Measurements from ENCODE around the gene BATF3. TPM values are rescaled to one million over a fixed set of nuclear protein-coding genes. Genes with fewer than 3 reads are reported as not detected.
"Not testable (repeated sequence)": the region's sequence is repeated elsewhere in the genome, so short reads cannot be mapped to it uniquely, and the experiment has no call there.

The BATF3 gene, protein sequence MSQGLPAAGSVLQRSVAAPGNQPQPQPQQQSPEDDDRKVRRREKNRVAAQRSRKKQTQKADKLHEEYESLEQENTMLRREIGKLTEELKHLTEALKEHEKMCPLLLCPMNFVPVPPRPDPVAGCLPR
- 1 to 10 TPM; 1.1 to 2.0 (median 1.6) TPM for polyA plus RNA-seq (ENCODE audit: insufficient read length in 3 of 3)

DNA sequence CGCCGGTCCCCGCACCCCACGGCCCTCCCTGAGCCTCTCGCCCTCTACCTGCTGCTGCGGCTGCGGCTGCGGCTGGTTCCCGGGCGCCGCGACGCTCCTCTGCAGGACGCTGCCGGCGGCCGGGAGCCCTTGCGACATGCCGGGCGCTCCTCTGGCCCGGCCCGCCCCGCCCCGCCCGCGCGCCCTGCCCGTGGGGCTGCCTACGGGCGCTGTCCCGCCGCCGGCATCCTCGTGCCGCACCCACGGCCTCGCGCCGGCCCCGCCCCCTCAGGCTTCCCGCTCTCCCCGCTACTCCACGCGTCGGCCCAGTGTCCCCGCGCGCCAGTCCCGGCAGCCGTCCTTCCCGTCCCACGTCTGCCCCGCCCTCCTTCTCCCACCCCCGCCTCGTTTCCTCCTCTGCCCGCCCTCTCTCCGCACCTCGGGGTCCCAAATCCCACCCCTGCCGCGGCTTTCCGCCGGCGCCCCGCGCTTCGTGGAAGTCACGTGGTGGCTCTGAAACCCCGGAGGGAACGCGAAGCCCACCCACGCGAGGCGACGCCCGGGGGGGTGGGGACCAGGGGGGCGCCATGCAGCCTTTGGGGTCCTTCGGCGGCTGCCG lies at the start of gene BATF3:
Gene BATF3 (minus strand): TSS at position 216 of the 598 bp plus-strand sequence. CDS start 78 bp downstream, at position 138.
- DNase-seq (ENCODE audit: low read depth in 3 of 3, low spot score in 2 of 3): peak in 1 of 3 donors; percentile 19

DNA sequence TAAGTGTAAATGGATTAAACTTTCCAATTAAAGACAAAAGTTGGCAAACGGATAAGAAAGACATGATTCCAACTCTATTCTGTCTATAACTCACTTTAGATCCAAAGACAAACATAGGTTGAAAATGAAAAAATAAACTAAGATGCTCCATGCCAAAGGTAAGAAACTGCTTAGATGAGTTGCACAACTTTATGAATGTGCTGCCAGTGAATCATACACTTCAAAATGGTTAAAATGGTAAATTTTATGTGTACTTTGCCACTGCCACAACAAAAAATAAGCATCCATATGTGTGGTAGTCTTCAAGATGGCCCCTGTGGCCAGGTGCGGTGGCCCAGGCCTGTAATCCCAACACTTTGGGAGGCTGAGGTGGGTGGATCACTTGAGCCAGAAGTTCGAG lies 46.9 kb upstream of the BATF3 start:
- no peak for DNase-seq (ENCODE audit: low read depth in 3 of 3, low spot score in 2 of 3)

DNA sequence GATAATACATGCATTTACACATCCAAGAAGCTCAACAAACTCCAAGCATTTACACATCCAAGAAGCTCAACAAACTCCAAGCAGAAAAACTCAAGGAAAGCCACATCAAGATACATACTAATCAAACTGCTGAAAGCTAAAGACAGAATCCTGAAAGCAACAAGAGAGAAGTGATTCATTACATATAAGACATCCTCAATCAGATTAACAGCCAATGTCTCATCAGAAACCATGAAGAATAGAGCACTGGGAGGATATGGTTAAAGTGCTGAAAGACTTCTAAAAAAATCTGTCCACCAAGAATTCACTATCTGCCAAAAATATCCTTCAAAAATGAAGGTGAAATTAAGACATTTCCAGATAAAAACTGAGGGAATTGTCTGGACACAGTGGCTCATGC lies 45.7 kb upstream of the BATF3 start:
- no peak for DNase-seq (ENCODE audit: low read depth in 3 of 3, low spot score in 2 of 3)

DNA sequence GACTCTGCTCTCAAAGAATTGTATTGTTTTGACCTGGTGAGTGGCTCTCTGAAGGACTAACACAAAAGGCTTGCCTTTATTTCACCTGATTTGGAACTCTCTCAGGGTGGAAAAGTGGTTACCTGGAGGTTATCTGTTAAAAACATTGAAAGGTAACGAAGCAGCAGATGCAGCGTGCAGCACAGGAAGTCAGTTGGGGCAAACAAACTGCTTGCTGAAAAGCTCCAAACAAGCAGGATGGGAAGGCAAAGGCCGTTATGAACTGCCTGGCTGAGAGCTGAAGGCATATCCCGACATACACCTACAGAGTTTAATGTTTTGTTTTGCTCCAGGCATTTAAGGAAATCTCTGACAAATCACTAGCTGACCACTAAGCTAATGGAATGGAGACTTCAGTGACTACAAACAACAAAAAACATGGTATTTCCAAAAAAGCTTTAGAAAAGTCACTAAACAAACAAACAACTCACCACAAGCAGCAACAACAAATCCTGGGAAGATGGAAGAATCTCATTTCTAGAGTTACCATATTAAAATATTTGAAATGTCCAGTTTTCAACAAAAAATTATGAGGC lies 44.3 kb upstream of the BATF3 start:
- no peak for DNase-seq (ENCODE audit: low read depth in 3 of 3, low spot score in 2 of 3)

DNA sequence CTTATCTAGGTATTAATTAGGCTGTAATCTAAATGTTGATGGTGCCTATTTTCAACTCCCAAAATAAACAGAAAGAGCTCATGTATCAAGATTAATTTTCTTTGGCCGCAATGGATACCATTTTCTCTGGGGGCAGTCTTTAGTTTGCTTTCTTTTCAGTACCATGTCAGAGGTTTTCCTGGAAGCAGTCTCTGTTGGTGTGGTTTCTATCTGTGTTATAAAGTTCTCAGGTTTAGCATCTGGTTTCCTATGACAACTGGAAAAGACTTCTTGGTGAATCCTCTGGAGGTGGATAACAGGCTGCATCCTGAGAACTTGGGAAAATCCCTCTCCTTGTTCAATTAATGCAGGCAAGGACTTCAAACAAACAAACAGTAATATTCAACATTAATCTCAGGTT lies 38.7 kb upstream of the BATF3 start:
- no peak for DNase-seq (ENCODE audit: low read depth in 3 of 3, low spot score in 2 of 3)

DNA sequence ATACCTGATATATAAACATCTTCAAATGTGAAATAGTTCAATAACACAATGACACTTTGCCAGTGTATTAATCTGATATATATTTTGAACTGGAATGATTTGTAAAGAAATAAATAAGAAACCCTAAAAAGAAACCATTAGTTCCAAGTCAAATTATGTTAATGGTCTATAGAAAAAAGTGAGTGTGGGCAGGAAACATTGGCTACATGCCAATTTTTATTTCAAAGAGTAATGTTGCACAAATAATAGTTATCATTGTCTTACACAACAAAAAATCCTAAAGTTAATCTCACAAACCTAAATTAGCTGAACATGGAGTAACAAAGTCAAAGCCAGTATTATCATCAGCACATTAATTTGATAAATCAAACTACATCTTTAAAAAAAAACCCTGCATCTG lies 37.9 kb upstream of the BATF3 start:
- DNase-seq (ENCODE audit: low read depth in 3 of 3, low spot score in 2 of 3): no peak

DNA sequence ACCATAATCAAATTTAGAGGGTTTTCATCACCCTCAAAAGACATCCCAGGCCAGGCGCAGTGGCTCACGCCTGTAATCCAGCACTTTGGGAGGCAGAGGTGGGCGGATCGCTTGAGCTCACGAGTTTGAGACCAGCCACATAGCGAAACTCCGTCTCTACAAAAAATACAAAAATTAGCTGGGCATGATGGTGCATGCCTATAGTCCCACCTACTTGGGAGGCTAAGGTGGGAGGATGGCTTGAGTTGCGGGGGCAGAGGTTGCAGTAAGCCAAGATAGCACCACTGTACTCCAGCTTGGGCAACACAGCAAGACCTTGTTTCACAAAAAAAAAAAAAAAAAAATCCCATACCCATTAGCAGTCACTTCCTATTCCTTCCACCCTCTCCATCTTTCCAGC lies 33.5 kb upstream of the BATF3 start:
- no peak for DNase-seq (ENCODE audit: low read depth in 3 of 3, low spot score in 2 of 3)

DNA sequence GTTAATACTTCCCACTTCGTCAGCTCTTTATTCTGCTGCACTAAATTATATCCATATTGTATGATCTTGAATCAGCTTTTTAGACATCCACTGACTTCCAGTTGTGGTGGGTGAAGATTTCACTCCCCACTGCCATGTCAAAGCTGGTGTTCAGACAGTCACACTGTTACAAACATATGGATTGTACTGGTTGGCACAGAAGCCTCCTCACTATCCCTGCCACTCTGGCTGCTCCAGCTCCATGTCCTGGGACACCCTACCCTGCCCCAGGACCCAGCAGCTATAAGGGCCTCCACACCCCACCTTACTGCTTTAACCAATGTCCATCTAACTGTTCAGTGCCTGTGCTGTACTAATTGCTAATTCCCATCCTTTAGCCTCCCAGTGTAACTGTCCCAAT lies 32.0 kb upstream of the BATF3 start:
- no peak for DNase-seq (ENCODE audit: low read depth in 3 of 3, low spot score in 2 of 3)

DNA sequence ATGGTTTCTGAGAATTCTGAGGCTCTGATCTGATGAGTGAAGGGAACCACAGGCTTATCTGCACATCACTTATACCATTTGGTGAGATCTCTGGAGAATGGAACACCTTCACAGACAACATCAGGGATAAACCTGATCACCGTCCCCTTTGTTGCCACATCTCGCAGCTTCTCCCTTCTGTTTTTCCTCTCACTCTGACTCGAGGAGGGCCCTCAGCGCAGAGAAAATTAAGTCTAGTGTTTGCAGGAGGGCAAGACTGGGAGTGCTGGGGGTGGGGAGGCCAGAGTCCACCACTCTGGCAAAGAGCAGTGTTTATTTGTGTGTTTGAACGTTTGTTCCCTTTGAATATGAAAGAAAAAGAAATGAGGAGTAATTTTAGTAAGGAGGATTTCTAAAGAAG lies 29.0 kb upstream of the BATF3 start:
- no peak for DNase-seq (ENCODE audit: low read depth in 3 of 3, low spot score in 2 of 3)

DNA sequence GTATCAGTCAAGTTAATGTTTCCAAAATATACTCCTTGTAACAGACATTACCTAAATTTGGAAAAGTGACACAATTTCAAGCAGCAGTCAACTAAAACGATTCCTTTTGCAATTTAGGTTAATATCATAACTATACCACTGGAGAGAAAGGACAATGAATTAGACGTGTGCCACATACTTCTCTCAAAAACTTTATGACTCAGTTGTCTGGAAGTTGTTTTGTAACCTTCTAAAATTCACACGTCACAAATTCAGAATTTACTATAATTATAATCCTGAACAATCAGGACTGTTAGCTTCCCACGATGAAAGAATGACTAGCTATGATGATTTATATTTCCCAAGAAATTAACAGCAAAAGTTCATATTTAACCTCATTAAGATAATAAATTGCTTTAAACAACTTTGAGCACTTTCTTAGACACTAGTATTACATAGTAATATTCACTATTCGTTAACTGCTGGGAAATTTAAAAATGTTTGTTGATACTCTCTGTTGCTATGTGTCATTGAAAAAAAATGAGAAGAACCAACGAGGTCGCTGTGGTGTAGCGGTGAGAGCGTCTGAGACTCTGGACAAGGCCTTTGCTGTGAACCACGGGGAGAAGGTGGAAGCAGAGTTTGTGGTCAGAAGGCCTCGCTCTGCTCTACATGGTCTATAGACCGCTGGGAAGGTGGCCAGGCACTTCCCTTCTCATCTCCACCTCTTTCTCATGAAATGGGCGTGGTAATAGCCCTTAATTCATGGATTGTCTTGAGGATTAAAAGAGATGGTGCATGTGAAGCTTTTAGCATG lies 27.9 kb upstream of the BATF3 start:
- no peak for DNase-seq (ENCODE audit: low read depth in 3 of 3, low spot score in 2 of 3)

DNA sequence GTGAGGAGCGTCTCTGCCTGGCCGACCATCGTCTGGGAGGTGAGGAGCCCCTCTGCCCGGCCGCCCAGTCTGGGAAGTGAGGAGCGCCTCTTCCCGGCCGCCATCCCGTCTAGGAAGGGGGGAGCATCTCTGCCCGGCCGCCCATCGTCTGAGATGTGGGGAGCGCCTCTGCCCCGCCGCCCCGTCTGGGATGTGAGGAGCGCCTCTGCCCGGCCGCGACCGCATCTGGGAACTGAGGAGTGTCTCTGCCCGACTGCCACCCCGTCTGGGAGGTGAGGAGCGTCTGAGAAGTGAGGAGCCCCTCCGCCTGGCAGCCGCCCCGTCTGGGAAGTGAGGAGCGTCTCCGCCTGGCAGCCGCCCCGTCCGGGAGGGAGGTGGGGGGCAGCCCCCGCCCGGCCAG lies 25.0 kb upstream of the BATF3 start:
- DNase-seq (ENCODE audit: low read depth in 3 of 3, low spot score in 2 of 3): not testable (repeated sequence)

DNA sequence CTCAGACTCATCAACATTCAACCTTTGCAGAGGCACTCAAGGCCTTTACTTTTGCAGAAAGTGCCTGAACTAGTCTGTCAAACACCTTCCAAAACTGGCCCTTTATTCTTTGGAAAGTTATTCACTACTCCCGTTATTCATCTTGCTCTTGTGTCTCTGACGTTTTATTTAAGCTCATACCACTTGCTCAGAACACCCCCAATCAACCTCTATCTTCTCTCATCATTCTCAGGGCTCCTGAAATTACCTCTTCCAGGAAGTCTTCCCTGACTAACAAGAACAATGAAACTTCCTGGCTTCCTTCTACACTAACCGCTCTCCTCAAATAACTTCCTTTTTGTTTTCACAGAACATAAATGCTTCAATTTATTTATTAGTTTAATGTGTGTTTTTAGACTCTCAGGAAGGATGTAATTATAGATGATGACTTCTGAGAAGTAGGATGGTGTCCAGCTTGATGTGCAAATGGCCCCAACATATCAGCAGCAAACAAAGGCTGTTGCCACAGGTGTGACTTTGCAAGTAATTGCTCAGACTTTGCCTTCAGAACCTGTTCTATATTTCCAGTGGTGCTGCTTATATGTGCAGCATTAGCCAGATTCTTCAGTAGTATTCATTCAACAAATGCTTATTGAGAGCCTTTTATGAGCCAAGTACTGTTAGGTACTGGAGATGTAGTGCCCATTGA lies 22.8 kb upstream of the BATF3 start:
- DNase-seq (ENCODE audit: low read depth in 3 of 3, low spot score in 2 of 3): no peak

DNA sequence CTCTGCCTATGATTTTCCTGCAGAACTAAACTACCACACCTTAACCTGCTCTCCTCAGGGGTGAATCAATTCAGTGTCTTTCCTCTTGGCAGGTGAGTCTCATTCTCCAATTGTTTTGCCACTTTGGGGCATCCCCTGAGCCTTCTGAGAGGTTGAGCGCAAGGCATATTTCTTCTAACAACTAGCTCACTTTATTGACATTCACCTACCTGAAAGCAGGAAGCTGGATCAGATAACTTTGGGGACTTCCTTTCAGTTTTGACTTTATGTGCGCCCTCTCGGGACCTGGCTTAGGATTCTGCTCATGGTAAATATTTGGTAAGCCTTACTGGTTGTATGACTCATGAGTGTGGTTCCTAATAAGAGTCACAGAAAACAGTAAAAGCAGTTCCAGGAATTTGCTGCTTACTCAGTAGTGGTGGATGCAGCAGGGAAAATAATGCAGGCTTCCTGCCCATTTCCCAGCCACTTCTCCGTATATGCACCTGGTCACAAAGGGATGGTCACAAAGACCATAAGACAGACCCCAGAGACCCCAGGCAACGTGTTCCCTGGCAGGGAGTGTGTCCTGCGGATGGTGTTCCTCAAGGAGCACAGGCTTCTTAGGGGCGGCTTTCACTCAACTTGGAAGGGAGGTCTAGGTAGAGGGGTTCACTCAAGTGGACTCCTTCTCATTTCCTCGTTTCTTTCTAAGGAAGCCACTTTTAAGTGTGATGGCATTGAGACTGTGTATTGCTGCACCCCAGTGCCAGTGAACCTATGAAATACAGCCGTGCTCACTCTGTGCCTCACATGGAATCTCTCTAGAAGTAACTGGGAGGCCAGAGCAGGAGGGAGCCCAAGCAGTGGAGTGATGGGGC lies 22.0 kb upstream of the BATF3 start:
- DNase-seq (ENCODE audit: low read depth in 3 of 3, low spot score in 2 of 3): no peak

DNA sequence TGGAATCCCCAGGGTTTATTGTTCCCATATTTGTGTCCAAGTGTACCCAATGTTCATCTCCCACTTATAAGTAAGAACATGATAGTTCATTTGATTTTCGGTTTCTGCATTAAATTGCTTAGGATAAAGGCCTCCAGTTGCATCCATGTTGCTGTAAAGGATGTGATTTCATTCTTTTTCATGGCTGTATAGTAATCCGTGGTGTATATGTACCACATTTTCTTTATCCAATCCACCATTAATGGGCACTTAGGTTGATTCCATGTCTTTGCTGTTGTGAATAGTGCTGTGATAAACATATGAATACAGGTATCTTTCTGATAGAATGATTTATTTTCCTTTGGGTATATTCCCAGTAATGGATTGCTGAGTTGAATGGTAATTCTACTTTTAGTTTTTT lies 20.0 kb upstream of the BATF3 start:
- no peak for DNase-seq (ENCODE audit: low read depth in 3 of 3, low spot score in 2 of 3)

DNA sequence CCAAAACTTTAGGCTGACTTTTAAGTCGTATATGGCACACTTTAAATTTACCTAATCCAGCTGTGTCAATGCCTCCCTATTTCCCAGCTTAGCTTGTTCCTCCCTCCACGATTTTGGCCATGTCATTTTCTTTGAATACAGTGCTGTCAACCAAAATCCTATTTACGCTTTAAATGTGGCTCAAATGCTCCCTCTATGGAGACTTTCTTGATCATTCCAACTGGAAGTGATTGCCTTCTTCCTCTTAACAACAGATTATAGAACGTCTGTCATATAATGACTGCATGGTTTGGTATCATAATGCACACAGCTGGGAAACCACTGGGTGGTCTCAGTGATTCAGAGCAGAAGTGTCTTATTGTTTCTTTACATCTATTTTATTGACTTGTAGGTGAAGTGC lies 18.9 kb upstream of the BATF3 start:
- no peak for DNase-seq (ENCODE audit: low read depth in 3 of 3, low spot score in 2 of 3)

DNA sequence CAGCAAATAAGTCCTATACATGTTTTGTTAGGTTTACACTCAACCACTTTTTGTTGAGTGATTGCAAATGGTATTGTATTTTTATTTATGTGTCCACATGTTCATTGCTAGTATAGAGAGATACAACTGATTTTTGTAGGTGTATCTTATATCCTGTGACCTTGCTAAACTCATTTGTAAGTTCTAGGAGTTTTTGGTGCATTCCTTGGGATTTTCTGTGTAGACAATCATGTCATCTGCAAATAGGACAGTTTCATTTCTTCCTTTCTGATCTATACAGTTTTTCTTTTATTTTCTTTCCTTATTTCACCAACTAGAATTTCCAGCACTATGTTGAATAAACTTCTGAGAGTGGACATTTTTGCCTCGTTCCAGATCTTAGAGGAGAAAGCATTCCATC lies 16.5 kb upstream of the BATF3 start:
- no peak for DNase-seq (ENCODE audit: low read depth in 3 of 3, low spot score in 2 of 3)

DNA sequence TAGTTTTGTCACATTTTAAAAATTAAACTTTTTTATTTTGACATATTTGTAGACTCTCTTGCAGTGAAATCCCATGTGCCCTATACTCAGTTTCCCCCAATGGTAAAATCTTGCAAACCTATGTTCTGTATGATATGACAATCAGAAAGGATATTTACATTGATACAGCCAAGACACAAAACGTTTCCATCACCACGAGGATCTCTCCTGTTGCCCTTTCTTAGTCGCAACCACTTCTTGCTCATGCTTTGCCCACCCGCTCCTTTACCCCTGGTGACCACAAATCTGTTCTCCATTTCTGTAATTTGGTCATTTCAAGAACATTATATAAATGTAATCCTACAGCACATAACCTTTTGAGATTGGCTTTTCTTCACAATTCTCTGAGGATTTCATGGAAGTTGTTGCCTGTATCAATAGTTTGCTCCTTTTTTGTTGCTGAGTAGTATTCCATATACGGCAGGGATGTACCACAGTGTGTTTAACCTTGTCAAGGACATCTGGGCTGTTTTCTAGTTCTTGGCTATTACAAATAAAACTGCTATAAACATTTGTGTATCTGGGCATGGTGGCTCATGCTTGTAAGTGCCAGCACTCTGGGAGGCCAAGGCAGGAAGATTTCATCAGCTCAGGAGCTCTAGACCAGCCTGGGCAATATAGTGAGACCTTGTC lies 14.0 kb upstream of the BATF3 start:
- no peak for DNase-seq (ENCODE audit: low read depth in 3 of 3, low spot score in 2 of 3)

DNA sequence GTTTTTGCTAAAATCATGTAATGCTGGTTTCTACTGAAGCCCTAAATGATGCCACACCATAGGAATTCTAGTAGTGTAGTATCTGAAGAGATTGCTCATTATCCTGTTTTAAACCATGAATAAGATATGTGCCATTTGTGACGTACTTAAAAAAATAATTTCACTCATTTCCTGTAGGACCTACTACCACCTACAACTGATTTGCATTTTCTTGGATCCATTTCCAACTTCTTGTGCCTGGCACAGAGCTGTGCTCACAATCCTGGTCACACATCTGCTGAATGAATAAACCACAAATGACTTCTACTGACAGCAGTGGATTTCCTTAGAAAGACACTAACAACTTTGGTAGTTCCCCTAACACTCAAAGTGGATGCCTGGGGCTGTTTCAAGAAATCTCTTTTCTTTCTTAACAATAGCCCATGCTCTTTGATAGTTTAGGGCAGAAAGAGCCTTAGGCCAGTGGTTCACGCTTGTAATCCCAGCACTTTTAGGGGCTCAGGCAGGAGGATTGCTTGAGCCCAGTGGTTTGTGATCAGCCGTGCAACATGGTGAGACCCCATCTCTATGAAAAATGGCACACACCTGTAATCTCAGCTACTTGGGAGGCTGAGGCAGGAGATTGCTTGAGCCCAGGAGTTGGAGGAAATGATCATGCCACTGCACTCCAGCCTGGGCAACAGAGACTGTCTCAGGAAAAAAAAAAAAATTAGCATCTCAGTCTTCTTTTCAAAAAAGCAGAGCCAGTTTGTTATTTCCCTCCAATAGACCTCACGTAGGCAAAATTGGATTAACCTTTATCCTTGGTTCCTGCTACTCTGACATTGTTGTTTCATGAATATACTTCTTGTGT lies 13.0 kb upstream of the BATF3 start:
- no peak for DNase-seq (ENCODE audit: low read depth in 3 of 3, low spot score in 2 of 3)

DNA sequence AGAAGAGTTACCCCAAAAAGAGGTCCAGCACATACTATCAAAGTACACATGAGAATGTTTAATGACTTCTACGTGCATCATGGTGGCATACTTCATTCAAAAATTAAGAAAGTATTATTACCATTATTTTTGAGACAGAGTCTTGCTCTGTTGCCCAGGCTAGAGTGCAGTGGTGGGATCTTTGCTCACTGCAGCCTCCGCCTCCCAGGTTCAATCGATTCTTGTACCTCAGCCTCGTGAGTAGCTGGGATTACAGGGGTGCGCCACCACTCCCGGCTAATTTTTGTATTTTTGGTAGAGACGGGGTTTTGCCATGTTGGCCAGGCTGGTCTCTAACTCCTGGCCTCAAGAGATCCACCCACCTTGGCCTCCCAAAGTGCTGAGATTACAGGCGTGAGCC lies 12.3 kb upstream of the BATF3 start:
- DNase-seq (ENCODE audit: low read depth in 3 of 3, low spot score in 2 of 3): not testable (repeated sequence)

All from right renal cortex interstitium (tissue), 3 donors.